ENCODE measurements around the gene DEUP1. TPM values are rescaled to one million over a fixed set of nuclear protein-coding genes. Genes with fewer than 3 reads are reported as not detected.

The DEUP1 gene, protein sequence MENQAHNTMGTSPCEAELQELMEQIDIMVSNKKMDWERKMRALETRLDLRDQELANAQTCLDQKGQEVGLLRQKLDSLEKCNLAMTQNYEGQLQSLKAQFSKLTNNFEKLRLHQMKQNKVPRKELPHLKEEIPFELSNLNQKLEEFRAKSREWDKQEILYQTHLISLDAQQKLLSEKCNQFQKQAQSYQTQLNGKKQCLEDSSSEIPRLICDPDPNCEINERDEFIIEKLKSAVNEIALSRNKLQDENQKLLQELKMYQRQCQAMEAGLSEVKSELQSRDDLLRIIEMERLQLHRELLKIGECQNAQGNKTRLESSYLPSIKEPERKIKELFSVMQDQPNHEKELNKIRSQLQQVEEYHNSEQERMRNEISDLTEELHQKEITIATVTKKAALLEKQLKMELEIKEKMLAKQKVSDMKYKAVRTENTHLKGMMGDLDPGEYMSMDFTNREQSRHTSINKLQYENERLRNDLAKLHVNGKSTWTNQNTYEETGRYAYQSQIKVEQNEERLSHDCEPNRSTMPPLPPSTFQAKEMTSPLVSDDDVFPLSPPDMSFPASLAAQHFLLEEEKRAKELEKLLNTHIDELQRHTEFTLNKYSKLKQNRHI
- total RNA-seq (under 1 TPM; 0.20 to 0.66 TPM), polyA plus RNA-seq (ENCODE audit: insufficient read length in 2 of 2) (under 1 TPM; 0.26 to 0.43 TPM)
- long read RNA-seq, donor 1, result 0 reads
- long read RNA-seq, donor 2, result 0 reads
- long read RNA-seq, donor 3, partial matches to known transcripts, result 5 of 5 reads
- long read RNA-seq, donor 3, other reads (novel, unspliced or antisense), result 0 of 5 reads
- long read RNA-seq, donor 4, partial matches to known transcripts, result 5 of 33 reads
- long read RNA-seq, donor 4, other reads (novel, unspliced or antisense), result 28 of 33 reads

- peak within 1 kb of the TSS; percentile 27 for H3K4me3 ChIP-seq (ENCODE audit: low read depth, low read length)
- DNase-seq (ENCODE audit: low read depth in 4 of 6, low spot score in 6 of 6), result peak in 5 of 6 donors; percentile 15 to 81 (median 38)
- WGBS (ENCODE audit: insufficient coverage), result 3% methylated on average over 73 of the region's 73 CpGs
- H3K27ac ChIP-seq (ENCODE audit: low read depth, low read length), result no peak within 1 kb of the TSS
- H3K4me1 ChIP-seq (ENCODE audit: control insufficient read depth, insufficient read depth, low read length), result peaks cover 4% of the 10 kb centered on the region
- H3K9me3 ChIP-seq (ENCODE audit: control insufficient read depth, insufficient read depth, low read length), result no peaks in the 10 kb centered on the region
- H3K27me3 ChIP-seq (ENCODE audit: control insufficient read depth, insufficient read depth, low read length), result peaks cover 4% of the 10 kb centered on the region
- H3K36me3 ChIP-seq (ENCODE audit: control insufficient read depth, insufficient read depth, low read length), result no peaks in the 10 kb centered on the region
Observed at GRCh38 chr11:93330446-93330984, at the start of gene DEUP1. Gene DEUP1, plus strand, starts transcription at chr11:93330742. Its CDS starts 1,518 bp downstream, at chr11:93332260.

DNA sequence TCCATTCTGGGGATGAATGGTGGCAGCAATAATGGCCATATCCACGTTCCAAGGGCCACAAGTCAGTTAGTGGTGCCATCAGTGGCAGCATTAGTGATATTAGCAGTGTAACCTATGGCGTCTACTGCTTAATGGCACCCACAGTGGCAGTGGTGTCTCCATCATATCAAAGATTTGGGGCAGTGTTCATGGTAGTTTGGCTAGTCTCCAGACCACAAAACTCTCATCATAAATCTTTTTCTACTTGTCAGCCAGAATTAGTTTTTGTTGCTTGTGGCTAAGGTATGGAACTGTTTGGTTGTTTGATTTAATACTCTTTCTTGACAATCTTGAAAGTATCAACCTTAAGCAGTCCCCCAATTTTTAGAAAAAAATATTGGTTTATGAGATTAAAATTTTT is 45.1 kb upstream of the DEUP1 start:
- no peaks in the 10 kb centered on the region for H3K4me1 ChIP-seq (ENCODE audit: control insufficient read depth, insufficient read depth, low read length)

GRCh38 chr11:93287434-93287833 is 43.1 kb upstream of the DEUP1 start:
- Histone ChIP-seq H3K4me1 (ENCODE audit: control insufficient read depth, insufficient read depth, low read length) (no peaks in the 10 kb centered on the region), H3K9me3 (ENCODE audit: control insufficient read depth, insufficient read depth, low read length) (no peaks in the 10 kb centered on the region), H3K27me3 (ENCODE audit: control insufficient read depth, insufficient read depth, low read length) (no peaks in the 10 kb centered on the region), H3K36me3 (ENCODE audit: control insufficient read depth, insufficient read depth, low read length) (no peaks in the 10 kb centered on the region), H3K27ac (ENCODE audit: low read depth, low read length) (no peak overlapping the region), H3K4me3 (ENCODE audit: low read depth, low read length) (no peak overlapping the region)
- 80% methylated on average over 1 of the region's 2 CpGs for WGBS (ENCODE audit: insufficient coverage)
- DNase-seq (ENCODE audit: low read depth in 4 of 6, low spot score in 6 of 6), result no peak

More for the DNA sequence above, 45.1 kb upstream of the DEUP1 start:
- 80% methylated on average over 1 of the region's 2 CpGs for WGBS (ENCODE audit: insufficient coverage)
- Histone ChIP-seq H3K9me3 (ENCODE audit: control insufficient read depth, insufficient read depth, low read length) (no peaks in the 10 kb centered on the region), H3K27me3 (ENCODE audit: control insufficient read depth, insufficient read depth, low read length) (no peaks in the 10 kb centered on the region), H3K27ac (ENCODE audit: low read depth, low read length) (no peak overlapping the region), H3K4me3 (ENCODE audit: low read depth, low read length) (no peak overlapping the region), H3K36me3 (ENCODE audit: control insufficient read depth, insufficient read depth, low read length) (no peaks in the 10 kb centered on the region)
- no peak for DNase-seq (ENCODE audit: low read depth in 4 of 6, low spot score in 6 of 6)

DNA sequence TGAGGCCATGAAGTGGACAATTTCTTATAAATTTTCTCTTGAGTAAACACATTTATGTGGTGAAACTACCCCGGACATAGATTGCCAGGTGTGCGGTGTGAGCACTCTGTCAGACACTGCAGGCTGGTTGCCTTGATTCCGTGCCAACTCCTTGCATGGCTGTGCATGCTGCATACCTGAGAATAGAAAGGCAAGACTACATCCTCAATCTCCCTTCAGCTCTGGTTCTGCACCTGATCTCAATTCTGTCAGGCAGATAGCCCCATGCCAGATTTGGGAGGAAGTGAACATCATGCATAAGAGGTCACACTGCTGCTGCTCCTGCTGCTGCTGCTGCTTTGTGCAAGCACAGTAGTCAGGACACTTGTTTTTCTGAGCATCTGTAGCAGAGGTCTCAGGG is 42.5 kb upstream of the DEUP1 start:
- Histone ChIP-seq H3K9me3 (ENCODE audit: control insufficient read depth, insufficient read depth, low read length) (no peaks in the 10 kb centered on the region), H3K4me3 (ENCODE audit: low read depth, low read length) (no peak overlapping the region), H3K4me1 (ENCODE audit: control insufficient read depth, insufficient read depth, low read length) (no peaks in the 10 kb centered on the region), H3K36me3 (ENCODE audit: control insufficient read depth, insufficient read depth, low read length) (no peaks in the 10 kb centered on the region), H3K27ac (ENCODE audit: low read depth, low read length) (no peak overlapping the region), H3K27me3 (ENCODE audit: control insufficient read depth, insufficient read depth, low read length) (no peaks in the 10 kb centered on the region)
- no peak for DNase-seq (ENCODE audit: low read depth in 4 of 6, low spot score in 6 of 6)
- WGBS (ENCODE audit: insufficient coverage), result 95% methylated on average over 3 of the region's 3 CpGs

DNA sequence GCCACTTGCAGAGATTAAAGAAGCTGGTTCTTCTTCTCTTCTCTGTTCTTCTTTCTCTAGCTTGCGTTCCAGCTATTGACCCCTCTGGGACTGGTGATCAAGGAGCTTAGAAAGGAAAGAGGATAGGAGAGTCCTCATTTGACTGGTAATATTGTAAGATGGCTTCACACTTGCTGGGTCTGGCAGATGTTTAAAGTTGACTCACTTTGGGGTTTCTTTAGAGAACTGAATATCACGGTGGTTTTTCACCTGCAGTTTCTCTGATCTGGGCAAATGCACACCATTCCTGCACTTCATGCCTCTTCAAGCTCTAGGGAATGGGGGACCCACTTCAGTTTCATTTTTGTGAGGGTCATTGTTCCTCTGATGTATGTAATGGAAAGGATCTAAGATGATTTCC is 41.8 kb upstream of the DEUP1 start:
- no peaks in the 10 kb centered on the region for H3K9me3 ChIP-seq (ENCODE audit: control insufficient read depth, insufficient read depth, low read length)
- whole genome bisulfite sequencing (ENCODE audit: insufficient coverage), result no CpG with 5 or more reads among the region's 2 CpGs
- H3K4me1 ChIP-seq (ENCODE audit: control insufficient read depth, insufficient read depth, low read length), result no peaks in the 10 kb centered on the region
- no peak overlapping the region for H3K27ac ChIP-seq (ENCODE audit: low read depth, low read length)
- no peak for DNase-seq (ENCODE audit: low read depth in 4 of 6, low spot score in 6 of 6)
- H3K27me3 ChIP-seq (ENCODE audit: control insufficient read depth, insufficient read depth, low read length), result no peaks in the 10 kb centered on the region
- H3K36me3 ChIP-seq (ENCODE audit: control insufficient read depth, insufficient read depth, low read length), result no peaks in the 10 kb centered on the region
- no peak overlapping the region for H3K4me3 ChIP-seq (ENCODE audit: low read depth, low read length)

DNA sequence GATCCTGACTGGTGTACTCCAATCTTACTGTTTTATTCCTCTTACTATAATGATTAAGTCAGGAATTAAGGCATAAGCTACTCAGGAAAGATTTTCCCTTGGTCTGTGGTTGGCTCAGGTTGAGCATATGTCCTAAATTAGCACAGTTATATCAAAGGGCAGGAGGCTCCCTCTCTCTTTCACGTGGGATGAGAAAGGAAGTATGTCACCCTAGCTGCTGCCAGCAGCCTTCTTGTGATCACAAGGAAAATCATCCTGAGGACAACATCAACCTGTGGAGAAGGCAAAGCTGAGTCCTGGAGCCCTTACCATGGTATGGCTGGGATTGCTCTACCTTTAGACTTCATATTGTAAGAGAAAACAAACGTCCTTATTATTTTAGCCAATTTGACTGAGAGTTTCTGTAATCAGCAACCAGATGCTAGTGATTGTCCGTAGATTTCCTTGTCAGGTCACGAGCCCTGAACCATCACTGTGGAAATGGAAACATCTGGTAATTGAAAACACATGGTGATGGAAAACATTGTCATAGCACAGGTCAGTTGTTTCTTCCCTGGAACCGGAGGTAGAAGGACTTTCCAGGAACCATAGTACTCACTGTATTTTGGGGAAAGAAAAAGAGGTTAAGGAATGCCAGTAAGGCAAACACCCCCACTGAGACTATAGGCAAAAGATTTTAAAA is 40.6 kb upstream of the DEUP1 start:
- no peaks in the 10 kb centered on the region for H3K9me3 ChIP-seq (ENCODE audit: control insufficient read depth, insufficient read depth, low read length)
- H3K27ac ChIP-seq (ENCODE audit: low read depth, low read length), result no peak overlapping the region
- no peak overlapping the region for H3K4me3 ChIP-seq (ENCODE audit: low read depth, low read length)
- DNase-seq (ENCODE audit: low read depth in 4 of 6, low spot score in 6 of 6), result peak in 1 of 6 donors; percentile 19
- H3K27me3 ChIP-seq (ENCODE audit: control insufficient read depth, insufficient read depth, low read length), result no peaks in the 10 kb centered on the region
- no peaks in the 10 kb centered on the region for H3K4me1 ChIP-seq (ENCODE audit: control insufficient read depth, insufficient read depth, low read length)
- H3K36me3 ChIP-seq (ENCODE audit: control insufficient read depth, insufficient read depth, low read length), result no peaks in the 10 kb centered on the region
- 70% methylated on average over 2 of the region's 5 CpGs for WGBS (ENCODE audit: insufficient coverage)

DNA sequence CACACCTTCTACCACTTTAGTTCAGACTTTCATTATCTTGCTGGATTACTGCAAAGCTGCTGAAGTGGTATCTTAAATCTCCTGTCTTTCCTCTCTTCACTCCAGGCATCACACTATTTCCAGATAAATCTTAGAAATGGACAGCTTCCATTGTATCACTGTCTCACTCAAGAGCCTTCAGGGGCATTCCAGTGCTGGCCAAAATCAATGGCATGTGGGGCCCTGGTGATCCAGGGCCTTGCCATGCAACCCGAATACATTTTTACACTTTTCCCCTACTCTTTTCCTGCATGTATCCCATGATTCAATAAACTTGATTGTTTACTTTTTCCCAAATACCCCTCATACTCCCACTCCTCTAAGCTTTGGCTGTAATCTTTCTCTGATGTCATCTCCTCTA is 39.4 kb upstream of the DEUP1 start:
- DNase-seq (ENCODE audit: low read depth in 4 of 6, low spot score in 6 of 6), result peak in 1 of 6 donors; percentile 30
- 54% methylated on average over 1 of the region's 1 CpG for WGBS (ENCODE audit: insufficient coverage)
- Histone ChIP-seq H3K9me3 (ENCODE audit: control insufficient read depth, insufficient read depth, low read length) (no peaks in the 10 kb centered on the region), H3K36me3 (ENCODE audit: control insufficient read depth, insufficient read depth, low read length) (no peaks in the 10 kb centered on the region), H3K27ac (ENCODE audit: low read depth, low read length) (no peak overlapping the region), H3K4me3 (ENCODE audit: low read depth, low read length) (no peak overlapping the region), H3K27me3 (ENCODE audit: control insufficient read depth, insufficient read depth, low read length) (no peaks in the 10 kb centered on the region), H3K4me1 (ENCODE audit: control insufficient read depth, insufficient read depth, low read length) (no peaks in the 10 kb centered on the region)

GRCh38 chr11:93291898-93292297 is 38.6 kb upstream of the DEUP1 start:
- no CpG with 5 or more reads among the region's 1 CpG for WGBS (ENCODE audit: insufficient coverage)
- H3K4me3 ChIP-seq (ENCODE audit: low read depth, low read length), result no peak overlapping the region
- DNase-seq (ENCODE audit: low read depth in 4 of 6, low spot score in 6 of 6), result no peak
- H3K27ac ChIP-seq (ENCODE audit: low read depth, low read length), result no peak overlapping the region
- no peaks in the 10 kb centered on the region for H3K27me3 ChIP-seq (ENCODE audit: control insufficient read depth, insufficient read depth, low read length)
- no peaks in the 10 kb centered on the region for H3K36me3 ChIP-seq (ENCODE audit: control insufficient read depth, insufficient read depth, low read length)
- no peaks in the 10 kb centered on the region for H3K4me1 ChIP-seq (ENCODE audit: control insufficient read depth, insufficient read depth, low read length)
- H3K9me3 ChIP-seq (ENCODE audit: control insufficient read depth, insufficient read depth, low read length), result no peaks in the 10 kb centered on the region

- DNase-seq (ENCODE audit: low read depth in 4 of 6, low spot score in 6 of 6), result peak in 2 of 6 donors; percentile 64 to 67
- H3K9me3 ChIP-seq (ENCODE audit: control insufficient read depth, insufficient read depth, low read length), result no peaks in the 10 kb centered on the region
- WGBS (ENCODE audit: insufficient coverage), result 71% methylated on average over 1 of the region's 4 CpGs
- no peaks in the 10 kb centered on the region for H3K36me3 ChIP-seq (ENCODE audit: control insufficient read depth, insufficient read depth, low read length)
- no peaks in the 10 kb centered on the region for H3K27me3 ChIP-seq (ENCODE audit: control insufficient read depth, insufficient read depth, low read length)
- H3K4me3 ChIP-seq (ENCODE audit: low read depth, low read length), result no peak overlapping the region
- H3K27ac ChIP-seq (ENCODE audit: low read depth, low read length), result no peak overlapping the region
- no peaks in the 10 kb centered on the region for H3K4me1 ChIP-seq (ENCODE audit: control insufficient read depth, insufficient read depth, low read length)
Observed at GRCh38 chr11:93295921-93296575, 34.5 kb upstream of the DEUP1 start.
